ENCODE measurements around the gene FCHO2.
A peak's percentile ranks its signal among the peaks of the same experiment; 100 is the strongest.
"Not testable (repeated sequence)": the region's sequence is repeated elsewhere in the genome, so short reads cannot be mapped to it uniquely, and the experiment has no call there.

The FCHO2 gene

DNA sequence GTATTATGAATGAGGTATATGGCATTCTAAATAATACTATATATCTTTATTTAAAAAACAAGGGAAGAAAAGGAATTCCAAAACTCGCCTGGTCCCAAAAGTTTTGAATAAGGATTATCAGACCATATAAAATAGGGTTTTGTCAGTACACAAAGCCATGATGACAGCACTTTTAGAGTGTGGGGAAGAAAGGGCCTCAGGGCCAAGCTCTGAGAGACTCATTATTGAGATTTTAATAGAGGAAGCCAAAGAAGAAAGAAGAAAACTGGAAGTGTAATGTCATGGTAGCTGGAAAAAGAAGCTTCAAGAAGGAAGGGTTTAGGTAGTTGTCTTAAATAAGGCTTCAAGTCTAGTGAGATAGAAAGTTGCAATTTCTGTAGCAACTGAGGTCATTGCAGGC, 53.0 kb downstream of the FCHO2 start:
- no peaks in the 10 kb centered on the region for H3K9me3 ChIP-seq (ENCODE audit: insufficient read depth, low read depth, low read length)
- H4K8ac ChIP-seq (ENCODE audit: low read depth, low read length): no peak overlapping the region
- WGBS (ENCODE audit: extremely low coverage, insufficient coverage, insufficient read length): no CpG with 5 or more reads among the region's 1 CpG
- H3K27me3 ChIP-seq (ENCODE audit: insufficient read depth, low read length): no peaks in the 10 kb centered on the region
- no peak overlapping the region for H4K12ac ChIP-seq (ENCODE audit: low read depth, low read length)
- no peak overlapping the region for H2AK5ac ChIP-seq (ENCODE audit: low read length)
- peaks cover 0 to 5% of the 10 kb centered on the region in 2 experiments for H3K36me3 ChIP-seq (ENCODE audit: control insufficient read depth in 1 of 2, insufficient read depth in 2 of 2, low read length in 2 of 2)
- no peak overlapping the region for H2BK5ac ChIP-seq (ENCODE audit: low read depth, low read length, poor library complexity)
- H3K79me1 ChIP-seq (ENCODE audit: low read length): no peaks in the 10 kb centered on the region
- no peak overlapping the region for H3K4me2 ChIP-seq (ENCODE audit: low read length)
- no peaks in the 10 kb centered on the region for H3K79me2 ChIP-seq (ENCODE audit: control insufficient read depth, insufficient read depth, low read length, poor library complexity)
- H3K4me1 ChIP-seq (ENCODE audit: control insufficient read depth in 1 of 2, insufficient read depth in 2 of 2, low read length in 2 of 2): no peaks in the 10 kb centered on the region
- H3K18ac ChIP-seq (ENCODE audit: low read length): no peak overlapping the region
- no peak overlapping the region for H2AFZ ChIP-seq (ENCODE audit: insufficient read depth, low read length, poor library complexity)
- no peak overlapping the region for H3K4me3 ChIP-seq (ENCODE audit: low read depth, low read length)
- no peak overlapping the region for H3K14ac ChIP-seq (ENCODE audit: low read length)
- no peak overlapping the region for H2BK120ac ChIP-seq (ENCODE audit: insufficient read depth, low read length, poor library complexity)
- H3K4ac ChIP-seq (ENCODE audit: low read depth, low read length): no peak overlapping the region
- H3K23ac ChIP-seq (ENCODE audit: low read length): no peak overlapping the region
- no peak overlapping the region for H3K9ac ChIP-seq (ENCODE audit: low read length)
- no peak overlapping the region for H2BK12ac ChIP-seq (ENCODE audit: low read length)
- DNase-seq: no peak
- no peak overlapping the region for H4K91ac ChIP-seq (ENCODE audit: low read depth, low read length)
- no peak overlapping the region for H3K27ac ChIP-seq (ENCODE audit: low read depth, low read length)

DNA sequence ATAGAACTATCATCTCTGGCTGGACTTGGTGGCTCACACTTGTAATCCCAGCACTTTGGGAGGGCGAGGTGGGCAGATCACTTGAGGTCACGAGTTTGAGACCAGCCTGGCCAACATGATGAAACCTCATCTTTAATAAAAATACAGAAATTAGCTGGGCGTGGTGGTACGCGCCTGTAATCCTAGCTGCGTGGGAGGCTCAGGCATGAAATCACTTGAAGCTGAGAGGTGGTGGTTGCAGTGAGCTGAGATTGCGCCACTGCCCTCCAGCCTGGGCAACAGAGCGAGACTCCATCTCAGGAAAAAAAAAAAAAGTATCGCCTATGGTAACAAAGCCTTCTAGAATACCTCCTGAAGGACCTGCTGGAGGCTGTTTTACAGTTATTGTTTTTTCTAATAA, 55.8 kb downstream of the FCHO2 start:
- H3K9ac ChIP-seq (ENCODE audit: low read length); H4K8ac ChIP-seq (ENCODE audit: low read depth, low read length); H3K4me1 ChIP-seq (ENCODE audit: control insufficient read depth in 1 of 2, insufficient read depth in 2 of 2, low read length in 2 of 2); H3K27ac ChIP-seq (ENCODE audit: low read depth, low read length); H3K4ac ChIP-seq (ENCODE audit: low read depth, low read length); H3K18ac ChIP-seq (ENCODE audit: low read length); H2AK5ac ChIP-seq (ENCODE audit: low read length); H3K14ac ChIP-seq (ENCODE audit: low read length); H2AFZ ChIP-seq (ENCODE audit: insufficient read depth, low read length, poor library complexity); H3K79me2 ChIP-seq (ENCODE audit: control insufficient read depth, insufficient read depth, low read length, poor library complexity); H2BK5ac ChIP-seq (ENCODE audit: low read depth, low read length, poor library complexity); H2BK12ac ChIP-seq (ENCODE audit: low read length); H3K4me2 ChIP-seq (ENCODE audit: low read length); H3K79me1 ChIP-seq (ENCODE audit: low read length); H4K91ac ChIP-seq (ENCODE audit: low read depth, low read length); H3K36me3 ChIP-seq (ENCODE audit: control insufficient read depth in 1 of 2, insufficient read depth in 2 of 2, low read length in 2 of 2); DNase-seq; H3K9me3 ChIP-seq (ENCODE audit: insufficient read depth, low read depth, low read length); H3K27me3 ChIP-seq (ENCODE audit: insufficient read depth, low read length); H3K23ac ChIP-seq (ENCODE audit: low read length); H2BK120ac ChIP-seq (ENCODE audit: insufficient read depth, low read length, poor library complexity); H4K12ac ChIP-seq (ENCODE audit: low read depth, low read length); H3K4me3 ChIP-seq (ENCODE audit: low read depth, low read length): not testable (repeated sequence)
- WGBS (ENCODE audit: extremely low coverage, insufficient coverage, insufficient read length): no CpG with 5 or more reads among the region's 9 CpGs

DNA sequence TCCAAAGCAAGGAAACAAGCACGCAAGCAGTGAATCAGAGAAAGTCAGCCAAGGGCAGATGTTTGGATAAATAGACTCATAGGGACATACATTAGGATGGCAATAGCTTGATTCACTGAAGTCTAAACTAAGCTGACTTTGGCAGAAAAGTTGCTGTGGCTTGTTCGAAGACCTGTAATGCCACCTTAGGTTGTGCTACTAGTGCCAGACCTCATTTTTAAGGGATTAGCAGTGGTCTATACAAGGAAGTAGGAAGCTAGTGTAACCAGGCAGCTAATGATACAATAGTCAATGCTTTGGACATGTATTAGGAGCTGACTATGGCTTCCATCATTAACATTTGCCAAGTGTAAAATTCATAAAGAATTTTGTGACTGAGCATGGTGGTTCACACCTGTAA, 63.1 kb downstream of the FCHO2 start:
- H4K8ac ChIP-seq (ENCODE audit: low read depth, low read length): no peak overlapping the region
- no peak overlapping the region for H3K18ac ChIP-seq (ENCODE audit: low read length)
- no peak overlapping the region for H4K91ac ChIP-seq (ENCODE audit: low read depth, low read length)
- no peak overlapping the region for H3K14ac ChIP-seq (ENCODE audit: low read length)
- no peaks in the 10 kb centered on the region for H3K79me1 ChIP-seq (ENCODE audit: low read length)
- H3K27ac ChIP-seq (ENCODE audit: low read depth, low read length): no peak overlapping the region
- H2AFZ ChIP-seq (ENCODE audit: insufficient read depth, low read length, poor library complexity): no peak overlapping the region
- H2BK120ac ChIP-seq (ENCODE audit: insufficient read depth, low read length, poor library complexity): no peak overlapping the region
- no peak overlapping the region for H3K4me2 ChIP-seq (ENCODE audit: low read length)
- no peaks in the 10 kb centered on the region for H3K9me3 ChIP-seq (ENCODE audit: insufficient read depth, low read depth, low read length)
- no peak overlapping the region for H2AK5ac ChIP-seq (ENCODE audit: low read length)
- peaks cover 8 to 12% of the 10 kb centered on the region in 2 experiments for H3K36me3 ChIP-seq (ENCODE audit: control insufficient read depth in 1 of 2, insufficient read depth in 2 of 2, low read length in 2 of 2)
- H2BK5ac ChIP-seq (ENCODE audit: low read depth, low read length, poor library complexity): no peak overlapping the region
- no peak overlapping the region for H3K4ac ChIP-seq (ENCODE audit: low read depth, low read length)
- no peak overlapping the region for H2BK12ac ChIP-seq (ENCODE audit: low read length)
- no peaks in the 10 kb centered on the region for H3K79me2 ChIP-seq (ENCODE audit: control insufficient read depth, insufficient read depth, low read length, poor library complexity)
- H3K4me1 ChIP-seq (ENCODE audit: control insufficient read depth in 1 of 2, insufficient read depth in 2 of 2, low read length in 2 of 2): no peaks in the 10 kb centered on the region
- H3K23ac ChIP-seq (ENCODE audit: low read length): no peak overlapping the region
- no peak overlapping the region for H4K12ac ChIP-seq (ENCODE audit: low read depth, low read length)
- WGBS (ENCODE audit: extremely low coverage, insufficient coverage, insufficient read length): no CpG with 5 or more reads among the region's 2 CpGs
- no peak overlapping the region for H3K9ac ChIP-seq (ENCODE audit: low read length)
- no peak for DNase-seq
- H3K4me3 ChIP-seq (ENCODE audit: low read depth, low read length): no peak overlapping the region
- H3K27me3 ChIP-seq (ENCODE audit: insufficient read depth, low read length): no peaks in the 10 kb centered on the region

DNA sequence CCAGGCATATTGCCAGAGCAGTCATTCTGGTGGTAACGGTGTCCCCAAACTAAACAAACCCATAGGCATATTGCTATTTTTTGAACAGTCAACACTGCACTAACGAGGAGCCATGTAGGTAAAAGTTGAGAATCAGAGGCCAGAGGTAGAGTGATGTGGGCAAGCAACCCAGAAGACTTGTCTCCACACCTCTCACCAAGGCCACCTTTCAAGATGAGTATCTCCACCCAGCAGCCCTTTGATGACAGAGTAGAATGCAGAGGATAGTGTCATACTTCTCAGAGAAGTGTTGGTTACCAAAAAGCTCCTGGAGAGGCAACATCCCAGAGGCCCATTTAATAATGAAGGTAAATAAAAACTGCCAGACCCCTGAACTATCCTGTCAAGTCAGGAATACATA, 63.9 kb downstream of the FCHO2 start:
- Histone ChIP-seq H3K9me3 (ENCODE audit: insufficient read depth, low read depth, low read length) (no peaks in the 10 kb centered on the region), H2BK12ac (ENCODE audit: low read length) (no peak overlapping the region), H3K36me3 (ENCODE audit: control insufficient read depth in 1 of 2, insufficient read depth in 2 of 2, low read length in 2 of 2) (peaks cover 6 to 12% of the 10 kb centered on the region in 2 experiments), H2AK5ac (ENCODE audit: low read length) (no peak overlapping the region), H3K4me1 (ENCODE audit: control insufficient read depth in 1 of 2, insufficient read depth in 2 of 2, low read length in 2 of 2) (no peaks in the 10 kb centered on the region), H2AFZ (ENCODE audit: insufficient read depth, low read length, poor library complexity) (no peak overlapping the region), H4K91ac (ENCODE audit: low read depth, low read length) (no peak overlapping the region), H4K8ac (ENCODE audit: low read depth, low read length) (no peak overlapping the region), H3K27me3 (ENCODE audit: insufficient read depth, low read length) (no peaks in the 10 kb centered on the region), H4K12ac (ENCODE audit: low read depth, low read length) (no peak overlapping the region), H2BK120ac (ENCODE audit: insufficient read depth, low read length, poor library complexity) (no peak overlapping the region), H3K27ac (ENCODE audit: low read depth, low read length) (no peak overlapping the region), H3K4me2 (ENCODE audit: low read length) (no peak overlapping the region), H2BK5ac (ENCODE audit: low read depth, low read length, poor library complexity) (no peak overlapping the region), H3K23ac (ENCODE audit: low read length) (no peak overlapping the region), H3K79me2 (ENCODE audit: control insufficient read depth, insufficient read depth, low read length, poor library complexity) (no peaks in the 10 kb centered on the region), H3K79me1 (ENCODE audit: low read length) (no peaks in the 10 kb centered on the region), H3K4me3 (ENCODE audit: low read depth, low read length) (no peak overlapping the region), H3K18ac (ENCODE audit: low read length) (no peak overlapping the region), H3K9ac (ENCODE audit: low read length) (no peak overlapping the region), H3K14ac (ENCODE audit: low read length) (no peak overlapping the region), H3K4ac (ENCODE audit: low read depth, low read length) (no peak overlapping the region)
- DNase-seq: peak; percentile 23 to 69
- WGBS (ENCODE audit: extremely low coverage, insufficient coverage, insufficient read length): no CpG with 5 or more reads among the region's 2 CpGs

All from trophoblast cell (in vitro differentiated cells and primary cell).